Uterus (tissue), 4 donors: Measurements from ENCODE around the gene PHF19. TPM values are rescaled to one million over a fixed set of nuclear protein-coding genes. Genes with fewer than 3 reads are reported as not detected.
A peak's percentile ranks its signal among the peaks of the same experiment; 100 is the strongest.

Source experiments
- DNase-seq, 2 donors: peaks; one replicate each; pipeline ENCODE4 v3.0.0-alpha.2; 2019 to 2020
- H3K27ac ChIP-seq, 2 donors: fragments of 200-600 bp; sonication (generic); 1 replicate in 1 of 2; 2 replicates in 1 of 2; pipeline ENCODE4 v1.5.1; 2016 to 2018
- H3K27me3 ChIP-seq, 2 donors: fragments of 200-600 bp; sonication (generic); one replicate each; pipeline ENCODE4 v1.5.1; 2018 to 2019; ENCODE audit warnings: control low read depth in 1 of 2
- H3K36me3 ChIP-seq, 2 donors: fragments of 200-600 bp; sonication (generic); one replicate each; pipeline ENCODE4 v1.5.1; 2019; ENCODE audit warnings: control low read depth in 1 of 2
- H3K4me1 ChIP-seq, 2 donors: fragments of 200-600 bp; sonication (generic); one replicate each; pipeline ENCODE4 v1.5.1; 2018 to 2019; ENCODE audit warnings: control low read depth in 1 of 2
- H3K4me3 ChIP-seq, 2 donors: fragments of 200-600 bp; sonication (generic); 1 replicate in 1 of 2; 2 replicates in 1 of 2; pipeline ENCODE4 v1.5.1; 2018 to 2019; ENCODE audit warnings: mild to moderate bottlenecking in 1 of 2
- H3K9me3 ChIP-seq, 2 donors: fragments of 200-600 bp; sonication (generic); one replicate each; pipeline ENCODE4 v1.5.1; 2019; ENCODE audit warnings: control low read depth in 1 of 2
- CTCF ChIP-seq, 4 experiments: fragments of 200-600 bp in 2 of 4; fragments of 450-650 bp in 2 of 4; sonication (generic) in 2 of 4; IDR thresholded peaks; one replicate each; pipeline ENCODE4 v1.5.1; 2016 to 2019; ENCODE audit warnings: antibody characterized with exemption in 4 of 4, mild to moderate bottlenecking in 2 of 4, moderate library complexity in 1 of 4
- POLR2A ChIP-seq, 2 donors: fragments of 450-650 bp; IDR thresholded peaks; one replicate each; pipeline ENCODE4 v1.6.1; 2016; ENCODE audit warnings: antibody characterized with exemption in 2 of 2, mild to moderate bottlenecking in 1 of 2, moderate library complexity in 1 of 2
- intact Hi-C: fragments of 100-400 bp; cut with DNase I; formaldehyde crosslinking; loops from one replicate; pipeline ENCODE4 v1.15.1; 2023; ENCODE audit warnings: low total_unique reads
- total RNA-seq, 4 donors: library from RNA; depleted of rRNA in 3 of 4; stranded (reverse); fragments of >200 nt in 3 of 4; gene quantifications; one replicate each; pipeline versions ENCODE4 v1.1.0 to v1.2.4, GENCODE V29; 2014 to 2023
- donor health status: DM: yes; HTN: yes; CAD: no.

The PHF19 gene
- total RNA-seq, 4 donors from 2014 or later: 12.6 to 76.3 (median 31.8) TPM

GRCh38 chr9:120892748-120893610 is 16.0 kb upstream of the PHF19 start:
- TF ChIP-seq POLR2A (IDR thresholded peaks at IDR 0.05): no peak
- TF ChIP-seq CTCF (IDR thresholded peaks at IDR 0.05): no peak
- H3K27me3 ChIP-seq: no peaks in the 10 kb centered on the region
- no peak for DNase-seq
- no peaks in the 10 kb centered on the region for H3K4me1 ChIP-seq
- no peaks in the 10 kb centered on the region for H3K9me3 ChIP-seq
- H3K36me3 ChIP-seq: no peaks in the 10 kb centered on the region
- peak overlapping the region; percentile 16 to 81 for H3K27ac ChIP-seq
- no peak overlapping the region for H3K4me3 ChIP-seq
- intact Hi-C loops: no loop called here

- Histone ChIP-seq H3K9me3 (no peaks in the 10 kb centered on the region), H3K4me1 (no peaks in the 10 kb centered on the region), H3K4me3 (no peak overlapping the region), H3K27ac (peak overlapping the region; percentile 16 to 81), H3K36me3 (no peaks in the 10 kb centered on the region), H3K27me3 (no peaks in the 10 kb centered on the region)
- TF ChIP-seq POLR2A (IDR thresholded peaks at IDR 0.05): no peak
- TF ChIP-seq CTCF (IDR thresholded peaks at IDR 0.05): no peak
- intact Hi-C loops: no loop called here
- no peak for DNase-seq
Measured at GRCh38 chr9:120891884-120892747, 15.1 kb upstream of the PHF19 start.

DNA sequence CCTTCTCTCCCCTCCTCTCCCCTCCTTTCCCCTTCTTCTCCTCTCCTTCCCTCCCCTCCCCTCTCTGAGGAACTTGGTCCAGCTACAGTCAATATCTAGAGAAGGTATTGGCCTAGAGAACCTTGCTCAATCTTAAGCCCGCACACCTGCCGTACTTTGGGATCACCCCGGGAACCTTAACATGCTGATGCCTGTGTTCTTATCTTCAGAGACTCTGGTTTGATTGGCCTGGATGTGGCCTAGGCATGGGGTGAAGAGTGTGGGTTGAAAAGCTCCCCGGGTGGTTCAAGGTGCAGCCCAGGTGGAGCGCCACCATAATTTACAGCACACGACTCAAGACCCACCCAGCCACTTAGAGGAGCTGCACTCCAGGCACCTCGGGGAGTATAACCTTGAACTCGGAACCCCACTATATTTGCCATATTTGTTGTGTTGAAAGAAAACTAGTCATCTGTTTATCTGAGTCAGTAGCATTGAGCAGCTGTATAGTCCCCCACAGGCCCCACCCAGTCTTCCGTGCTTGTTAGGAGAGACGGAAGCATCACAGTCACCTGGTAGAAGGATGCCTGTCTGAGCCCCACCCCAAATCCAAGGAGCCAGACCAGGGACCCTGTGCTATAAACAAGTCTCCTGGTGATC is 14.4 kb upstream of the PHF19 start:
- Histone ChIP-seq H3K36me3 (no peaks in the 10 kb centered on the region), H3K27ac (peak overlapping the region; percentile 81 to 84), H3K9me3 (no peaks in the 10 kb centered on the region), H3K4me1 (no peaks in the 10 kb centered on the region), H3K27me3 (no peaks in the 10 kb centered on the region), H3K4me3 (no peak overlapping the region)
- intact Hi-C loops: no loop called here
- no peak for DNase-seq
- TF ChIP-seq POLR2A (IDR thresholded peaks at IDR 0.05) (no peak), CTCF (IDR thresholded peaks at IDR 0.05) (no peak)

DNA sequence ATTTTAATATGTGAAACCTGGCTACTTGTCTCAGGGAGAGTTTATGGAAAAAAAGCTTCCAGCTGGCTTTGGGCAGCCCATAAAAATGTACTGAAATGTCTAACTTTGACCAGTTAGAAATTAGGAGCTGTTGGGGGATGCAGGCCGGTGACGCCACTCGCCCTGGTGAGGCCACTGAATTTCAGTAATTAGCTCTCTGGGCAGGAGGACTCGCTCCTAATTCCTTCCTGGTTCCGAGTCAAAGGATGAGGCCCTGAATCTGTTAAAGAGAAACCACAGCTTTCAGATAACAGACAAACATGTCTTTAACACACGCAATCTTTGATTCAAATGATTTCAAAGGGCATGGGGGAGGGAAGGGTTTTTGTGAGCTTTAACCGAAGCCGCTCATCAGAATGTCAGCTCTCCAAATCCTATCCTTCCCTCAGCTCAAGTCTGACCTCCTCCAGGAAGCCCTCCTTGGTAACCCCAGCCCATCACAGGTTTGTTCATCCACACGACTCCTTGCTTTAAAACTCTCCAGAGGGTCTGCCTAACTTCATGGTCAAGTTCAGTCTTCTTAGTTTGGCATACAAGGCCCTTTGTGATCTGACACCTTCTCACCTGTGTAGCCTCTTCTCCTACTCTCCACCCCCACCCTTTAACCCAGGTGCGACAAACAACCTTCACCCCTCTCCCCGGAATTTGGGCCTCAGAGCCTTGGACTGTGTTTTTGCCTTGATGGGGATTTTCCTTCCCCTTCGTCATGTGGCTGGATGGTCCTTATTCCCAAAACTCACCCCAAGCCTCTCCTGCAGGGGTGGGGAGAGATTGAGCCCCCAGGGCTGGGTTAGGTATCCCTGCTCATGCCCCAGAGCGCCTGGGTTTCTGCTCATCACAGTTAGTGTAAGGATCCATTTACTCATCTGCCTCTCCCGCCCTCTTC is 13.6 kb upstream of the PHF19 start:
- H3K9me3 ChIP-seq: no peaks in the 10 kb centered on the region
- intact Hi-C loops: no loop called here
- no peaks in the 10 kb centered on the region for H3K4me1 ChIP-seq
- no peaks in the 10 kb centered on the region for H3K36me3 ChIP-seq
- peak overlapping the region; percentile 81 to 84 for H3K27ac ChIP-seq
- DNase-seq: peak; percentile 85
- TF ChIP-seq POLR2A (IDR thresholded peaks at IDR 0.05) (no peak), CTCF (IDR thresholded peaks at IDR 0.05) (no peak)
- H3K4me3 ChIP-seq: no peak overlapping the region
- no peaks in the 10 kb centered on the region for H3K27me3 ChIP-seq
